HepG2 (cell line): ENCODE data around the gene TDP2.

Source experiments
- CTCF ChIP-seq: sonication (generic); formaldehyde crosslinking; IDR thresholded peaks from 2 replicates; pipeline ENCODE4 v1.5.0; 2020; ENCODE audit warnings: mild to moderate bottlenecking, missing genetic modification reagents, moderate library complexity
- EZH2 ChIP-seq: conservative IDR thresholded peaks from 2 replicates; pipeline ENCODE4 v1.6.1; 2012; ENCODE audit warnings: mild to moderate bottlenecking, low read depth, low read length, moderate library complexity
- SP140L ChIP-seq: sonication (generic); formaldehyde crosslinking; IDR thresholded peaks from 2 replicates; pipeline ENCODE4 v1.4.0; 2020; ENCODE audit warnings: missing genetic modification reagents, borderline replicate concordance
- ZNF232 ChIP-seq: sonication (generic); formaldehyde crosslinking; IDR thresholded peaks from 2 replicates; pipeline ENCODE4 v1.4.0; 2020; ENCODE audit warnings: missing genetic modification reagents, borderline replicate concordance
- ZNF788 ChIP-seq: sonication (generic); formaldehyde crosslinking; IDR thresholded peaks from 2 replicates; pipeline ENCODE4 v1.5.0; 2020; ENCODE audit warnings: mild to moderate bottlenecking, missing genetic modification reagents, borderline replicate concordance

DNA sequence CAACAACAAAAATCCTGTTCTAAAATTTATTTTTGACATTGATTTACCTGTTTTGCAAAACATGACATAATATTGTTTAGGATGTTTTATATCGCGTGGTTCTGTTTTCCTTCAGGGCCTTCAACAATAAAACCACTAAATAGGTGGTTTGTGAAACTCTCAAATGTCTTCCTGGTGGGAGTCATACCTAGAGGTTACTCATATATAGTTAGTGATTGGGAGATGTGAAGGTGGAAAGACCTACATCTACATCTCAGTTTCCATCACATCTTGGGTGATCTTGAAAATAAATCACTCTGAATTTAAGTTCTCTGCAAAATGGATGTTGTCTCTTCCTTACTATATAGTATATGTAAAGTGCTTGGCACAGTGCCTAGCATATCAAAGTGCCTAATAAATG lies 29.4 kb upstream of the TDP2 start:
- TF ChIP-seq ZNF788 (CRISPR knock-in tag) = no peak
- TF ChIP-seq ZNF232 = no peak
- TF ChIP-seq CTCF (CRISPR knock-in tag) = no peak
- TF ChIP-seq EZH2 = no peak
- TF ChIP-seq SP140L (CRISPR knock-in tag) = no peak
